HG03565 (cell line): ENCODE results near the gene NDOR1.
A peak's percentile ranks its signal among the peaks of the same experiment; 100 is the strongest.

Experiments used
- ATAC-seq: cut with Tn5 transposase; IDR thresholded peaks from one replicate; pipeline ENCODE4 v1.9.1; 2021; ENCODE audit warnings: mild to moderate bottlenecking, moderate library complexity; ENCODE audit not compliant: unreplicated experiment

Gene NDOR1

GRCh38 chr9:137198051-137198901 lies 7.2 kb upstream of the NDOR1 start:
- no peak for ATAC-seq

DNA sequence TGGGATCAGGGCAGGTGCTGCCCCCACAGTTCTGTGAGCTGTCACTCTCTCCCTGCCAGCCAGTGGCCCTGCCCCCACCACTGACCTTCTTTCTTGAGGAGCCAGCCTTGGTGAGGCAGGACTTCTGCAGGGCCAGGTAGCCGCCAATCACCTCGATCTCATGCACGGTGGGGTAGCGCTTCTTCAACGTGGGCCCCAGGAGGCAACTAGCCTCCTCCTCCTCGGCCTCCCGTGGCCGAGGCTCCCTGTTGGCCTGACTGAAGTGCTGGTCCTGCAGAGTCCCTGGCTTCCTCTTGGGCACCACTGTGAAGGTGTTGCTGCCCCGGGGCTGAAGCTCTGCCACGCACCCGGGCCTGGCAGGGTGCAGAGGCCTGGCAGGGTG lies 6.6 kb upstream of the NDOR1 start:
- no peak for ATAC-seq

- no peak for ATAC-seq
Observed at GRCh38 chr9:137199411-137200121, 5.9 kb upstream of the NDOR1 start.

DNA sequence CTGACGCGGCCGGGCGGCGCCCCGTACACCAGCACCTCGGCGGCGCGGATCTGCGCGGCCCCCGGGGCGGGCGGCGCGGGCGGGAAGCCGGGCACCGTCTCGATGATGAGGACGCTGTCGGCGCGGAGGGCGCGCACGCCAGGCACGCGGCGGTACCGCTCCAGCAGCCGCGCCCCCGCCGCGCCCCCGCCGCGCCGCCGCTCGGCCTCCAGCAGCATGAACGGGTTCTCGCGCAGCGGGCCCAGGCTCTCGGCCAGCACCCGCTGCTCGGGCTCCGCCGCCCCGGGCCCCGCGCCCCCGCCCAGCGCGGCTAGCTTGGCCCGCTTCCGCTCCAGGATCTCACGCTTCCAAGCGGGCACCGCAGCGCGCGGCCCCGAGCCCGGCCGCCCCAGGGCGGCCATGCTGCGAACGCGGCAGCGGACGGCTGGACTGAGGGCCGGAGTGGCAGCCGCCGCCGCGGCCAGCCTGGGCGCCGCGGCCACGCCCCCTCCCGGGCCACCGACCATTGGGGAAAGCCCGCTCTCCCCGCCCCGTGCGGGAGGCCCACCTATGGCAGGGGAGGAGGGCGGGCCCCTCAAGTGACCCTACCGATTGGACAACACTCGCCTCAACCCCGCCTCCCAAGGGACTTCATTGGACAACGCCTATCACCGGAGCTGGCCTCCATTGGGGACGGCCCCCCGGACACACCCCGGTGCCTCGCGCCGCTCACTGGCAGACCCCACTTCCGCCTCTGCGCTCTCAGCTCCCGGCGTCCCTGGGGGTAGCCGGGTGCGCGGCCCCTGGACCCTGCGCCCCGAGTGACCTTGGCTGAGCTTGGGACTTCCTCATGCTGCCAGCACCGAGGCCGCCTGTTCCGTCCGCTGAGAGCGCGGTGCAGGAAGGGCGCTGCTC lies 4.9 kb upstream of the NDOR1 start, which contains the start of gene TPRN:
TPRN (minus strand) TSS at position 431 of the 894 bp plus-strand sequence; CDS start at position 401, 30 bp downstream.
- peak; percentile 81 for ATAC-seq

- ATAC-seq: no peak
Observed at GRCh38 chr9:137201205-137201868, 4.2 kb upstream of the NDOR1 start.

DNA sequence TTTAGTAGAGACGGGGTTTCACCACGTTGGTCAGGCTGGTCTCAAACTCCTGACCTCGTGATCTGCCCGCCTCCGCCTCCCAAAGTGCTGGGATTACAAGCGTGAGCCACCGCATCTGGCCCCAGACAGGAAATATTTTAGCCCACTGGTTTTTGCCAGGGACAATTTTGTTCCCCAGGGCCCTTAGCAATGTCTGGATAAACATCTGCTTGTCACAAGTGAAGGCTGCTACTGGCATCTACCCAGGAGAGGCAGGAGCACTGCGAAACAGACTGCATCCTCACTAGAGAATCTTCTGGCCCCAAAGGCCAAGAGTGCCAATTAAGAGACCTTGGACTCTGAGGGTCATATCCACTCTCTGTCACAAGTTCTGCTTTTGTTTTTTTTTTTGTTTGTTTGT lies 2.5 kb upstream of the NDOR1 start:
- no peak for ATAC-seq

DNA sequence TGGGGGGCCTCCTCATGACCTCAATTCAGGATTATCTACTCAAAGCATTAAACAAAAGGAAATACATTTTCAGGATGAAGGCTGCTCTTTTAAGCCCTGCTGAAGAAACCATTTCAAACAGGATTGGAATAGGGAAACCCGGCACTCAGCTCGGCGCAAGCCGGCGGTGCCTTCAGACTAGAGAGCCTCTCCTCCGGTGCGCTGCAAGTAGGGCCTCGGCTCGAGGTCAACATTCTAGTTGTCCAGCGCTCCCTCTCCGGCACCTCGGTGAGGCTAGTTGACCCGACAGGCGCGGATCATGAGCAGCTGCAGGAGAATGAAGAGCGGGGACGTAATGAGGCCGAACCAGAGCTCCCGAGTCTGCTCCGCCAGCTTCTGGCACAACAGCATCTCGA lies 772 bp upstream of the NDOR1 start:
- no peak for ATAC-seq

- no peak for ATAC-seq
Observed at GRCh38 chr9:137206602-137207001, 1.1 kb downstream of the NDOR1 start.

DNA sequence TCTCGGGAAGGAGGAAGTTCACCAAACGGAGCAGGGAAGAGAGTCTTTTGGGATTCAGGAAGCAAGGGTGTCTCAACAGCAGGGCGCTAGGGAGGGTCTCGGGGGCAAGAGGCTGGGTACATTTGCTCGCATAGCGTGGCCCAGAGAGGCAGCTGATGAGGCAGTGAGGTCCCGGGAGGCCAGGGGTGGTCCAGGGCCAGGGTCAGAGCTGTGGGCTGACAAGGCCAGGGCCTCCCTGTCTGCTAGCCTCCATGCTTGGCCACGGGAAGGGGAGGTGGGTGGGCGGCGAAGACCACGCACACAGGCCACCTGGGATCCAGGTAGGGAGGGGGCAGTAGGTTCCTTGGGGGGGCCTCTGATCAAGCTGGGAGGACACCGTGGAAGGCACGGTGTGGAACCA lies 6.0 kb downstream of the NDOR1 start:
- no peak for ATAC-seq

GRCh38 chr9:137212520-137212919 lies 7.0 kb downstream of the NDOR1 start:
- ATAC-seq: no peak

DNA sequence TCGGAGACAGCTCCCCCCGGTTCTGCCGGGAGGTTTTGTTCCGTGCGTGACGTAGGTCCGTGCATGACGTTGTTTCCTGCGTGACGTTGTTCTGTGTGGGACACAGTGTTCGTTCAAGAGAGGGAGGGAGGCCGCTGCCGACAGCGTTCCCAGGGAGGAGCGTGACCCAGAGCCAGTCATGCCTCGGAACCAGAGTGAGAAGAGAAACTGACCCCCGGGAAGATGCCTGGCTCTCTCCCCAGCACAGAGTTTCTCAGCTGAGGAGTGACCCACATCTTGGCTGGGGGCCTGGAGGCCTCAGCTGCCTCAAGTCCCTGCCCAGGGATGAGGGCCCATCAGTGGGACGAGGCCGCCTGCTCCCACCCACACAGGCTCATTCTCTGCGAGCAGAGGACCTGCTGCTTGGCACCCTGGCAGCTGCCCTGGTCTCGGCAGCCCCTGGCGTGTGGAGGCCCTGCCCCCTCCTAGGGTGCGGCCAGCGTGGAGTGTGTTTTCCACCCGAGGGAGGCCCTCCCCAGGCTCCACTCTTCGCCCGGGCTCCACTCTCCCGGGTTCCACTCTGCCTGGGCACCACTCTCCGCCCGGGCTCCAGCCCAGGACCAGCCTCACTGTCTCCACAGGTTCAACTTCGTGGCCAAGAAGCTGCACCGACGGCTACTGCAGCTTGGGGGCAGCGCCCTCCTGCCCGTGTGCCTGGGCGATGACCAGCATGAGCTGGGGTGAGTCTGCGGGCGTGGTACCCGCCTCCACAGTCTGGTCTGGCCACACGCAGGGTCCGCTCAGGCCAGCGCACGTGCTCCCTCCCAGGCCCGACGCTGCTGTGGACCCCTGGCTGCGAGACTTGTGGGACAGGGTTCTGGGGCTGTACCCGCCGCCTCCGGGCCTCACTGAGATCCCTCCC lies 7.9 kb downstream of the NDOR1 start:
- ATAC-seq: no peak

- ATAC-seq: no peak
Observed at GRCh38 chr9:137214620-137215019, 9.1 kb downstream of the NDOR1 start.

DNA sequence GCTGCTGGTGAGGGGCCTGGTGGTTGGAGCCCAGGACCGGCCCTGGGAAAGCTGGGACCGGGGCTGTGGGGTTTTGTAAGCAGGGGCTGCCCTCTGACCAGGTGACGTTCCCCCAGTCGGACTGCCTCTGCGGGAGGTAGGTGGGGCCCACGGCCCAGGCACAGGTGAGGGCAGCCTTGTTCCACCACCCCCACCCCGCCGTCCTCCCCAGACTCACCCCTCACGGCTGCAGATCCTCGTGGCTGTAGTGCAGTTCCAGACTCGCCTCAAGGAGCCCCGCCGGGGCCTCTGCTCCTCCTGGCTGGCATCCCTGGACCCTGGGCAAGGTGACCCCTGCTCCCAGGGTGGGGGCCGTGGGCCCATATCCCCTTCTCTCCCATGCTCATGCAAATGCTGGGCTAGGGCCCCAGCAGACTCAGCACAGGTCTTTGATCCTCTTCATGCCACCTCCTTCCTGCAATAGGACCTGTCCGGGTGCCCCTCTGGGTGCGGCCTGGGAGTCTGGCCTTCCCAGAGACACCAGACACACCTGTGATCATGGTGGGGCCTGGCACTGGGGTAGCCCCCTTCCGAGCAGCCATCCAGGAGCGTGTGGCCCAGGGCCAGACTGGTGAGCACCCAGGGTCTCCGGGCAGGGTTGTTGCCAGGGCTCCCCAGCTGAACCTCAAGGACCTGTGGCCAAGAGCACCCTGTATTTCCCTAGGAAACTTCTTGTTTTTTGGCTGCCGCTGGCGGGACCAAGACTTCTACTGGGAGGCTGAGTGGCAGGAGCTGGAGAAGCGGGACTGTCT lies 9.9 kb downstream of the NDOR1 start:
- ATAC-seq: no peak

- no peak for ATAC-seq
Observed at GRCh38 chr9:137216188-137216965, 10.9 kb downstream of the NDOR1 start.

DNA sequence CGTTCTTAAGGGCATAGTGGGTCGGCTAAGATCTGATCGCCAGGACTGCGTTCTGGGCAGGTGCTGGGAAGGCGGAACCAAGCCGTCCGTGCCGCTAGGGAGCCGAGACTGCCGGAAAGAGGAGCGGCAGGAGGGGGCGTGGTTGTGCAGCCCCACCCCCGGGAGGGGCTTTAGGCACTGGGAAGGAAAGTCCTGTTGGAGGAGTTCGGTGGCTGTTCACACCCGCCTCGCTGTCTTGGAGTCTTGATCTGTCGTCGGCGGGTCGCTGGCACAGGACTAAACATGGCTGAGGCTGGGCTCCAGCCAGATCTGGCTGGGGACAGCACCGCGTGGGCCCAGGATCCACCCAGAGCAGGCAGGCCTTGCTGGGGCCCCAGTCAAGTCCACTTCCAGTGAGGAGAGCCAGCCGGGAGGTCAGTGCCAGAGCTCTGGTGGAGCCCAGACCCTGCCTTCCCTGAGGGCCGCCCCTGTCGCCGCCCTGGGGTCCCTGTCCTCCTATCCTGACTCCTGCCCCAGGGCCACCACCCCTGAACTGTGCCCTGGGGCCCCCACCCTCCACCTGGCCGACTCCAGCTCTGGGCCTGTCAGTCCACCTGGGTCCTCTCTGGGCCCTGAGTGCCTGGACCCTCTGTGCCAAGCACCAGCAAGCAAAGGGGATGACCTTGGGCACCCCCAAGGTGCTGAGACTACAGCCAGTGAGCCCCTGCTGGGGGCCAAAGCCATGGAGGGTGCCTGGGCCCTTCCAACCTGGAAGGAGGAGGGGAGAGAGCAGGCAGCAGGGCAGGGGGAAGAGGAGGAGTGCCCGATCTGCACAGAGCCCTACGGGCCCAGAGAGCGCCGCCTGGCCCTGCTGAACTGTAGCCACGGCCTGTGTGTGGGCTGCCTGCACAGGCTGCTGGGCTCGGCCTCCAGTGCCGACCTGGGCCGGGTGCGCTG lies 12.0 kb downstream of the NDOR1 start:
- ATAC-seq: no peak

DNA sequence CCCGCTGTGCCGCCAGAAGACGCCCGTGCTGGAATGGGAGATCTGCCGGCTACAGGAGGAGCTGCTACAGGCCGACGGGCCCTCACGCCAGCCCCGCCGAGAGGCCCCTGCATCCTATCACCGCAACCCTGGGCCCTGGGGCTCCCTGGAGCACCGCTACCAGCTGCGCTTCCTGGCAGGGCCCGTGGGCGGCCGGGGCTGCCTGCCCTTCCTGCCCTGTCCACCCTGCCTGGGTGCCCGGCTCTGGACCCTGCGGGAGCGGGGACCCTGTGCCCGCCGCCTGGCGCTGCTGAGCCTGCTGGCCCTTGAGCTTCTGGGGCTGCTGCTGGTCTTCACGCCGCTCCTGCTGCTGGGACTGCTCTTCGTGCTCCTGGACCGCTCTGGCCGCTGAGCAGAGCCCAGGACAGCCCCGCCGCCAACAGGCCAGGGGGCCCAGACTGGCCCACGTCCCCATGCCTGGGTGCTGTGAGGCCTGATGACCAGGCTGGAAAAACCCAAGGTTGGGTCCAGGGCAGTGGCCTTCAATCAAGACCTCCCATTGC lies 12.8 kb downstream of the NDOR1 start:
- no peak for ATAC-seq
